K562 (cell line): Measurements from ENCODE around the gene UGT2B28. TPM values are rescaled to one million over a fixed set of nuclear protein-coding genes. Genes with fewer than 3 reads are reported as not detected.
"Not testable (repeated sequence)": the region's sequence is repeated elsewhere in the genome, so short reads cannot be mapped to it uniquely, and the experiment has no call there.

ENCODE experiments used
- ATAC-seq: fragments of 200-7000 bp; cut with Tn5 transposase; 3 replicates; pipeline ENCODE4 v1.9.1; 2020; ENCODE audit warnings: moderate library complexity
- BruUV-seq: library from RNA; stranded (reverse); fragments of 400-500 nt; replicated peaks from 2 replicates; lab custom pipeline; 2021; lab: Mats Ljungman, UMichigan
- CTCF ChIA-PET: fragments of 300-600 bp; formaldehyde crosslinking; extraction: SDS; loops from one replicate; lab custom pipeline; 2021; ENCODE audit warnings: low intra/inter-chr PET ratio; lab: Yijun Ruan, JAX
- POLR2A ChIA-PET: fragments of 300-600, 350-650 bp; sonication (Branson Sonifier 250); formaldehyde crosslinking; extraction: SDS; loops from one replicate; lab custom pipeline; 2021; ENCODE audit warnings: antibody characterized with exemption, inconsistent platforms; lab: Yijun Ruan, JAX
- DNase-seq, 4 experiments: peaks; one replicate each; pipeline versions ENCODE4 v3.0.0 to v3.0.0-alpha.2; 2011 to 2018; ENCODE audit warnings: low spot score in 3 of 4, mixed read lengths in 3 of 4; ENCODE audit errors: extremely low read depth in 1 of 4
- FAIRE-seq: peaks from 2 replicates; lab custom pipeline; 2011; peaks lifted over from hg19 to GRCh38; lab: Jason Lieb, UNC
- H2AFZ ChIP-seq: 2 replicates; pipeline ENCODE4 v1.6.0; 2011; ENCODE audit warnings: low read depth, low read length, control low read depth, inconsistent platforms
- H3K27ac ChIP-seq: fragments of 200-600 bp; 3 replicates; pipeline ENCODE4 v1.8.0; 2011; ENCODE audit warnings: low read depth, mild to moderate bottlenecking, control low read depth, inconsistent platforms, low read length, moderate library complexity, mixed read lengths; ENCODE audit errors: extremely low read depth
- H3K27me3 ChIP-seq, 2 experiments: fragments of 300-600 bp in 1 of 2; 2 replicates in 1 of 2; 3 replicates in 1 of 2; pipeline versions ENCODE4 v1.6.0 to v1.8.0; 2011; ENCODE audit warnings: inconsistent platforms in 2 of 2, low read length in 2 of 2, mild to moderate bottlenecking in 1 of 2, mixed read lengths in 1 of 2, moderate library complexity in 1 of 2; ENCODE audit not compliant: control insufficient read depth in 2 of 2, insufficient read depth in 2 of 2
- H3K36me3 ChIP-seq: fragments of 300-600 bp; 3 replicates; pipeline ENCODE4 v1.8.0; 2011; ENCODE audit warnings: mild to moderate bottlenecking, low read length, inconsistent platforms; ENCODE audit not compliant: control insufficient read depth, insufficient read depth
- H3K4me1 ChIP-seq, 2 experiments: fragments of 200-600 bp in 1 of 2; replicated peaks in 1 of 2; 2 replicates in 1 of 2; 3 replicates in 1 of 2; pipeline versions ENCODE4 v1.5.1 to v1.8.0; 2011; ENCODE audit warnings: inconsistent platforms in 2 of 2, low read length in 2 of 2, mild to moderate bottlenecking in 1 of 2, mixed read lengths in 1 of 2, moderate library complexity in 1 of 2; ENCODE audit not compliant: control insufficient read depth in 2 of 2, insufficient read depth in 2 of 2
- H3K4me2 ChIP-seq: 2 replicates; pipeline ENCODE4 v1.6.1; 2011; ENCODE audit warnings: low read length, control low read depth, inconsistent platforms, mixed read lengths; ENCODE audit not compliant: insufficient read depth
- H3K4me3 ChIP-seq: fragments of 200-600 bp; sonication (generic), shearing (Covaris generic); 2 replicates; pipeline ENCODE4 v1.5.1; 2016; ENCODE audit warnings: control low read depth, inconsistent platforms
- H3K79me2 ChIP-seq: fragments of 200-600 bp; 3 replicates; pipeline ENCODE4 v1.8.0; 2011; ENCODE audit warnings: low read length, inconsistent platforms; ENCODE audit not compliant: control insufficient read depth, insufficient read depth
- H3K9ac ChIP-seq, 2 experiments: 2 replicates each; pipeline versions ENCODE4 v1.6.0 to v1.6.1; 2011; ENCODE audit warnings: low read depth in 2 of 2, low read length in 2 of 2, control low read depth in 1 of 2, inconsistent platforms in 1 of 2, mild to moderate bottlenecking in 1 of 2, mixed read lengths in 1 of 2; ENCODE audit not compliant: insufficient read depth in 1 of 2
- H3K9me1 ChIP-seq: one replicate; pipeline ENCODE4 v1.6.0; 2011; ENCODE audit warnings: inconsistent platforms, mild to moderate bottlenecking, low read length, moderate library complexity; ENCODE audit not compliant: control insufficient read depth, insufficient read depth
- H3K9me3 ChIP-seq: replicated peaks from 2 replicates; pipeline ENCODE4 v1.5.1; 2011; ENCODE audit warnings: low read depth, low read length, inconsistent platforms; ENCODE audit not compliant: control insufficient read depth, insufficient read depth
- H4K20me1 ChIP-seq: replicated peaks from 2 replicates; pipeline ENCODE4 v1.6.1; 2011; ENCODE audit warnings: low read length, inconsistent platforms, mixed read lengths; ENCODE audit not compliant: control insufficient read depth, insufficient read depth
- WGBS: fragments of 100-300 bp; shearing (Covaris generic); methylation state at CpG from one replicate; pipeline ENCODE4 v1.1.6; 2016; ENCODE audit warnings: low coverage, mixed read lengths; ENCODE audit not compliant: insufficient coverage; ENCODE audit errors: missing lambda C conversion rate; 5-methylcytosine and 5-hydroxymethylcytosine counted together
- in situ Hi-C: fragments of 300-500 bp; cut with MboI; formaldehyde crosslinking; loops from 4 replicates; pipeline ENCODE4 v1.15.0; 2018; ENCODE audit warnings: inconsistent platforms, mixed read lengths
- intact Hi-C: fragments of 100-400 bp; cut with micrococcal nuclease; formaldehyde crosslinking; loops from 2 replicates; pipeline ENCODE4 v1.14.2; 2022
- polyA plus RNA-seq, 8 experiments: library from polyadenylated mRNA; depleted of rRNA in 4 of 8; stranded (reverse) in 5 of 8; unstranded in 3 of 8; fragments of >200 nt; fragmentation: Nextera tagmentation in 2 of 8; fragmentation: Illumina TruSeq in 1 of 8; extraction: Ambion mirVana in 2 of 8; extraction: Trizol in 1 of 8; gene quantifications; 2 replicates each; pipeline versions ENCODE4 v1.2.1 to v1.2.3, GENCODE V29; 2011 to 2014; ENCODE audit warnings: inconsistent platforms in 1 of 8, missing spikeins in 1 of 8
- total RNA-seq, 7 experiments: library from RNA; depleted of rRNA in 6 of 7; stranded (reverse); fragments of >200 nt in 6 of 7; fragmentation: Illumina TruSeq in 2 of 7; extraction: Trizol in 2 of 7; gene quantifications; 2 replicates each; pipeline versions ENCODE4 v1.2.1 to v1.2.3, GENCODE V29; 2011 to 2021; ENCODE audit warnings: low replicate concordance in 1 of 7

Gene UGT2B28
- total and polyA plus RNA-seq, 9 of the 15 experiments (the other 6 are each of a cell fraction or from before 2014, with no cell fraction given): not detected

DNA sequence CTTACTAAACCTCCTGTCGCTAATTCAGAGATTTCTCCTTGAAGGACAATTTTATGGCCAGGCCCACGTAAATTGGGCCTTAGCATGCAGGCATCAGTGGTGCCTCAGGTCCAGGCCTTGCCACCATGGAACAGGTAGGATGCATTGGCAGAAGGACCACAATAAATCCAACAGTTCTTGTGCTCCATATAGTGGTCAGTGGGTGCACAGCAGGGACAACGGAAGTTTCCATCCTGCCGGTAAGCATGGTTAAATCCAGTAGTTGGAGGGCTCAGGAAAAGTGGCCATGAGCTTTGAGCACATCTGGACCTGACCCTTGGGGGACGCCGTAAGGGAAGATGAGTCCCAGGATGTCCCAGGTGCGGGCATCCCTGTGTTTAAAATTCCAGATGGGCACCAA, 11.7 kb upstream of the UGT2B28 start:
- in situ Hi-C loops, DNase-seq, H3K79me2 ChIP-seq, H2AFZ ChIP-seq, H3K4me1 ChIP-seq, H3K27me3 ChIP-seq, ATAC-seq, POLR2A ChIA-PET, H3K4me2 ChIP-seq, H3K36me3 ChIP-seq, H4K20me1 ChIP-seq, H3K9me3 ChIP-seq, H3K4me3 ChIP-seq, H3K9ac ChIP-seq, H3K9me1 ChIP-seq, intact Hi-C loops, CTCF ChIA-PET, FAIRE-seq, H3K27ac ChIP-seq, BruUV-seq: not testable (repeated sequence)
- WGBS: 10% methylated on average over 7 of the region's 7 CpGs

DNA sequence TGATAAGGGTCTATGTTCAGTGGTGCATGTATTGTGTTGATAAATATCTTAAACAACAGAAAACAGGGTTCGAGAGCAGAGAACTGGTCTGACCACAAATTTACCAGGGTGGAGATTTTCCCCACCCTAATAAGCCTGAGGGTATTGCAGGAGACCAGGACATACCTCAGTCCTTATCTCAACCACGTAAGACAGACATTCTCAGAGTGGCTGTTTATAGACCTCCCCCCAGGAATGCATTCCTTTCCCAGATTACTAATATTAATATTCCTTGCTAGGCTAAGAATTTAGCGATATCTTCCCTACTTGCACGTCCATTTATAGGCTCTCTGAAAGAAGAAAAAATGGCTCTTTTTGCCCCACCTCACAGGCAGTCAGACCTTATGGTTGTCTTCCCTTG, 16.1 kb downstream of the UGT2B28 start:
- CTCF ChIA-PET, FAIRE-seq, H3K9me1 ChIP-seq, H3K4me3 ChIP-seq, H3K9ac ChIP-seq, H3K4me2 ChIP-seq, BruUV-seq, DNase-seq, H3K4me1 ChIP-seq, H3K9me3 ChIP-seq, H4K20me1 ChIP-seq, H3K79me2 ChIP-seq, intact Hi-C loops, H3K27ac ChIP-seq, H2AFZ ChIP-seq, H3K36me3 ChIP-seq, H3K27me3 ChIP-seq, POLR2A ChIA-PET, ATAC-seq, in situ Hi-C loops: not testable (repeated sequence)
- 0% methylated on average over 2 of the region's 4 CpGs for WGBS

DNA sequence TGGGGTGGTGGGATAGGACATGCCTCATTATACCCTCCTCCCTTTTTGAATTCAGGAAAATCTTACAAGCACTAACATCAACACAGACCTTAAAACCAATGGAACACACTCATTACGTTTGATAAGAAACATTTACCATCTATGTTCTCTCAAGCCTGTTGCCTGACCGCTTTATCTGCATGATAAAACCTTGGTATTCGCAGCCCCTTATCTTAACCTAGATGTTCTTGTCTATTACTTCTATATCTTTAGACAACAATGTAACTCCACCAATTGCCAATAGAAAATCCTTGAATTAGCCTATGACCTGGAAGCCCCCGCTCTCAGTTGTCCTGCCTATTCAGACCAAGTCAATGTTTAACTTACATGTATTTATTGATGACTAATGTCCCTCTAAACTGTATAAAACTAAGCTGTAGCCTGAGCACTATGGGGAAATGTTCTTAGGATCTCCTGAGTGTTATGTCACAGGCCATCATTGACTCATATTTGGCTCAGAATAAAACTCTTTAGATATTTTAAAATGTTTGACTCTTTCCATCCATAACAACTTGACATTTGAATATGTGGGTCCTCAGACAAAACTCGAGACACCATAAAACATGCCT, 28.3 kb downstream of the UGT2B28 start:
- not testable (repeated sequence) for FAIRE-seq

More for the DNA sequence above, 28.3 kb downstream of the UGT2B28 start:
- POLR2A ChIA-PET, H3K4me3 ChIP-seq, H3K79me2 ChIP-seq, H3K36me3 ChIP-seq, H3K27me3 ChIP-seq, CTCF ChIA-PET, H4K20me1 ChIP-seq, ATAC-seq, DNase-seq, H3K9me1 ChIP-seq, H3K4me2 ChIP-seq, in situ Hi-C loops, H3K9me3 ChIP-seq, intact Hi-C loops, BruUV-seq, H3K4me1 ChIP-seq, H2AFZ ChIP-seq, H3K9ac ChIP-seq: not testable (repeated sequence)
- WGBS: 3% methylated on average over 3 of the region's 5 CpGs
- peak overlapping the region; percentile 64; the same call in 2 of the 3 replicates for H3K27ac ChIP-seq
